HUES48 (cell line): ENCODE results near the gene CPB2.

ENCODE experiments used
- H3K27ac ChIP-seq: one replicate; pipeline ENCODE4 v1.7.0; 2013; ENCODE audit warnings: low read depth, low read length, inconsistent platforms
- H3K27me3 ChIP-seq: 2 replicates; pipeline ENCODE4 v1.6.1; 2013; ENCODE audit warnings: mild to moderate bottlenecking, low read length; ENCODE audit not compliant: control insufficient read depth, insufficient read depth
- H3K36me3 ChIP-seq: 2 replicates; pipeline ENCODE4 v1.6.1; 2013; ENCODE audit warnings: low read length; ENCODE audit not compliant: control insufficient read depth, insufficient read depth
- H3K4me1 ChIP-seq: 2 replicates; pipeline ENCODE4 v1.6.1; 2013; ENCODE audit warnings: mild to moderate bottlenecking, low read length; ENCODE audit not compliant: control insufficient read depth, insufficient read depth
- H3K4me3 ChIP-seq: 2 replicates; pipeline ENCODE4 v1.5.1; 2013; ENCODE audit warnings: mild to moderate bottlenecking, low read depth, low read length
- H3K9ac ChIP-seq: 2 replicates; pipeline ENCODE4 v1.6.1; 2013; ENCODE audit warnings: mild to moderate bottlenecking, low read depth, low read length, moderate library complexity
- H3K9me3 ChIP-seq: 2 replicates; pipeline ENCODE4 v1.6.1; 2013; ENCODE audit warnings: low read length; ENCODE audit not compliant: control insufficient read depth, insufficient read depth

CPB2 gene

DNA sequence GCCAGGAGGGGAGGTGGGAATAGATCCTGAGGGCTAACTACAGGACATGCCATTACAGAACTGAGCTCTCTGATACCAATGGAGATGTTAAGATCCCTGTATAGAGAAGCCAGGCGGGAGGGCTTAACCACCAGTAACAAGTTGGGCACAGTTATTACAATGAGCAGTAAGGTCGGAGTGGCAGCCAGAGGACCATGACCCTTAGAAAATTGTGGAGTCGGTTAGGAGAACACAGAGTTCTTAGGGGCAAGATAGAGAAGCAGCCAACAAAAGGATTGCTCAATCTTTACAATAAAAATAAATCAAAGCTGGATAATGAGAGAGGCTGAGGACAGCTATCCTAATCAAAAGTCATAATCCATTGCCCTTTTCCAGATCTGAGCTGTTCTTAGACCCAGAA lies 10.4 kb downstream of the CPB2 start:
- H3K27me3 ChIP-seq, result no peaks in the 10 kb centered on the region
- no peaks in the 10 kb centered on the region for H3K4me1 ChIP-seq
- no peak overlapping the region for H3K27ac ChIP-seq
- no peaks in the 10 kb centered on the region for H3K36me3 ChIP-seq
- no peak overlapping the region for H3K4me3 ChIP-seq
- no peak overlapping the region for H3K9ac ChIP-seq
- H3K9me3 ChIP-seq, result no peaks in the 10 kb centered on the region

DNA sequence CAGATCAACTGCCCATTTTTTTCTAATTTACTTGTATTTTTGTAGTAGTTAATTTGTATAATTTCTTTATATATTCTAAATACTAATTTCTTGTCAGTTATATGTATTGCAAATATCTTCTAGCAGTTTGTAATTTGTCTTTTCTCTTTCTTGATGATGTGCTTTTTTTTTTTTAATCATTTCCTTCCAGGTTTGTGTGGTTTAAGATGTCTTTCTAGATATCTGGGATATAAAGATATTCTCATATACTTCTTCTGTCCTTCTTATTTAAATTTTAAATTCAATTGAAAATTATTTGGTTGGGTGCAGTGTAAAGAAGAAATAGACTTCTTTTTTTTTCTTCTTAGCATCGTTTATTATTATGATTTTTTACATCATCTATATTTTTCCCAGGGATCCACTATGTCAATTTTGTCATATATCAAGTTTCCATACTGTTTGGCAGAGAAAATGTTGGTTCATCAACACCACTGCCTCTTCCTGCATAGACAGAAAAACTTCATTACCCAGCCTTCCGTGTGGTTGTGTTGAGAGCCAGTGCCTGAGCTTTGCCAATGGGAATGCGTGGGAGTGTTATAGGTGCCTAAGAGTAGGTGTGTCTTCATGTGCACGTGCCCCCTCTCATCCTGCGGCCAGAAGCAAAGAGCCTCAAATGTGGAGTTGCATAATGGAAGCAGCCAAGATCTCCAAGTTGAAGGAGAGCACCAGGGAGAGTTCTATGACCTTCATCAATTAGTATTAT lies 15.8 kb downstream of the CPB2 start:
- no peak overlapping the region for H3K9ac ChIP-seq
- H3K4me3 ChIP-seq, result no peak overlapping the region

DNA sequence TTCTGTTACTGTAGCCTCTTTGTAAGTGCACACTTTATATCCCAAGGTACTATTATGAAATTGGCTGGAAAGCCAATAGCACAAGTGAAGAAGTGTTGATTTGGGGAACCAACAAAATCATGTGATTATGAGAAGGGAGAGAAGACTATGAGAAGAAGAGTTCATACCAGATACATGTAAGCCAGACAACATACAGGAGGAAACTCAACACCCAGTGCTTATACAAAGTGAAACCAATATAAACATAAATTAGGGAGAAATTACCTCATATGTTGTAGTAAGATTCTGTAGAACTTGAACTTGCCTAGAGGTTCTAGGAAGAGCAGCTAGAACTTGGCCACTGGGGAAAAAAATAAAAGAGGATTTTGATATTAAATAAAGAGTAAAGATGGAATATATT lies 17.4 kb downstream of the CPB2 start:
- no peaks in the 10 kb centered on the region for H3K9me3 ChIP-seq
- no peak overlapping the region for H3K9ac ChIP-seq
- no peaks in the 10 kb centered on the region for H3K36me3 ChIP-seq
- H3K27me3 ChIP-seq, result no peaks in the 10 kb centered on the region
- H3K27ac ChIP-seq, result no peak overlapping the region
- H3K4me3 ChIP-seq, result no peak overlapping the region
- H3K4me1 ChIP-seq, result no peaks in the 10 kb centered on the region

More for the DNA sequence above, 15.8 kb downstream of the CPB2 start:
- Histone ChIP-seq H3K9me3 (no peaks in the 10 kb centered on the region), H3K36me3 (no peaks in the 10 kb centered on the region), H3K27ac (no peak overlapping the region), H3K4me1 (no peaks in the 10 kb centered on the region), H3K27me3 (no peaks in the 10 kb centered on the region)

DNA sequence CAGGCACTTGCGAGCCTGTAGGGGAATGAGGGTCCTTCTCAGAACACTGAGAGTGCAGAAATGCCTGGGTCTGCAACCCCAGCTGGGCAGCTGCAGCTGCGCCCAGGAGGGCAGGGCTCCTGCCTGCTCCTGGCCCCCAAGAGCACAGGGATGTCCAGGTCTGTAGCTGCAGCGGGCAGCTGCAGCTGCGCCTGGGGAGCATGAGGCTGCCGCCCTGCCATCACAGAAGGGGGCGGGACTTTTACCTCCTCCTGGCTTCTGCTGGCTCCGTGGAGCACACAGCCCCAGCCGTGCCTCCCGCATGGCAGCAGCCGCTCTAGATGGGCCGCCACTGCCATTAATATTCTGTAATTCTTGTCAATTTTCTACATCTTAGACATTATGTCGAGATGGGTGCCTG lies 17.8 kb downstream of the CPB2 start:
- no peaks in the 10 kb centered on the region for H3K36me3 ChIP-seq
- H3K4me1 ChIP-seq, result no peaks in the 10 kb centered on the region
- no peak overlapping the region for H3K27ac ChIP-seq
- no peak overlapping the region for H3K4me3 ChIP-seq
- H3K9ac ChIP-seq, result no peak overlapping the region
- no peaks in the 10 kb centered on the region for H3K9me3 ChIP-seq
- no peaks in the 10 kb centered on the region for H3K27me3 ChIP-seq

DNA sequence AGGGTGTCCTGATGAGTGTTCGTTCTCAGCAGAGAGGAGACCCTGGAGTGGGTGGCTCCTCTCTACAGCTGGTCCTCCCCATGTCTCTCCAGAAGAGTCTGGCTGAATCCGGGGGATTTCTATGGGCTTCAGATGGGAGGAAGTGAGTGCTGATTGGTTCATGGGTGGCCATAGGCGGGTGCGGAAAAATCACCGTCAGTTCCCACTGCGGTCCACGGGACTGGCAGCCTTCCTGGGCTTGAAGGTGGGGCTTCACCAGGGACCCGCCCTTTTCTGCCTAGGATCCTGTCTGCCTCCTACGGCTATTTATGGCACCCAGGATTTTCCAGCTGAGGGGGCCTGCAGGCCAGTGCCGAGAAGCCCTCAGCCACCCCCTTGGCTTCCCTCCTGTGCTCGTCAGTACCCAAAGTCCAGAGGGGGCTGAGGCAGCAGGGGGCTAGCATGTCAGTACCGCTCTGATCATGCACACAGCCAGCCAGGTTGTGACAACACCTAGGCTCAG lies 18.4 kb downstream of the CPB2 start:
- H3K27me3 ChIP-seq, result no peaks in the 10 kb centered on the region
- no peaks in the 10 kb centered on the region for H3K36me3 ChIP-seq
- no peaks in the 10 kb centered on the region for H3K4me1 ChIP-seq
- H3K27ac ChIP-seq, result no peak overlapping the region
- H3K9me3 ChIP-seq, result no peaks in the 10 kb centered on the region
- H3K4me3 ChIP-seq, result no peak overlapping the region
- H3K9ac ChIP-seq, result no peak overlapping the region

DNA sequence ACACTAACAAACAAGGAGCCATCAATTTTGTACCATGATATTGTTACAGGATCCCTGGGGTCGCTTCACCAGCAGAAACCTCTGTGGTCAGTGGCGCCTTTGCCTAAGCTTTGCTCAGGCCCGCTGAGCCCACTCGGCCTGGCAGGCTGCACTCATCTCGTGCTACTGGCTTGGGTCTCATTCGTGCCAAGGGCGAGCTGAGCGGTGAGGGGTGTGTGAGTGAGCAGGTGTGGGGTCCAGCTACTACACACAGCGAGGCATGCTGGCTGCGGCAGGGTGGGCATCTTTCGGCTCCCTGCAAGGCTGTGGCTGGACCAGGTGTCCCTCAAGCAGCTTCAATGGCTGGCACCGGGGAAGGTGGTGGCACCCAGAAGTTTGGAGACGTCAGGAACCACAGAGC lies 19.1 kb downstream of the CPB2 start:
- Histone ChIP-seq H3K9me3 (no peaks in the 10 kb centered on the region), H3K9ac (no peak overlapping the region), H3K36me3 (no peaks in the 10 kb centered on the region), H3K27ac (no peak overlapping the region), H3K4me1 (no peaks in the 10 kb centered on the region), H3K4me3 (no peak overlapping the region), H3K27me3 (no peaks in the 10 kb centered on the region)

DNA sequence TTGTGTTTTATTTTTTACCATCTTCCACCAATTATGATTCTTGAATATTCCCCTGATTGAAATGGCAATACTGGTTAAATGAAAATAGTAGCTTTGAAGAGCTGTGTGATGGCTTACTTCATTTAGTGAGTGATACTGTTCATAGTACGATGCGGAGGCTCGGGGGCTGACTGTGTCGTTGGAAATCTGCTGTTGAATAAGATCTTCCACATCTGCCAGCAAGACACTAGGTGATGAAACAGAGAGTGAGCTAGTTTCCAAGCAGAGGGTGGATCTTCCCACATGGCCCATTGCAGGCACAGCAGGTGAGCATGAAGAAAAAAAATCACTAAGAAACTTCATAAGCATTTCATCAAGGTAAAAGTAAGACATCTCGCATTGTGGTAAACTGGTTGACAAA lies 22.5 kb downstream of the CPB2 start:
- no peaks in the 10 kb centered on the region for H3K4me1 ChIP-seq
- no peaks in the 10 kb centered on the region for H3K27me3 ChIP-seq
- no peak overlapping the region for H3K27ac ChIP-seq
- no peak overlapping the region for H3K4me3 ChIP-seq
- H3K36me3 ChIP-seq, result no peaks in the 10 kb centered on the region
- no peaks in the 10 kb centered on the region for H3K9me3 ChIP-seq
- H3K9ac ChIP-seq, result no peak overlapping the region

DNA sequence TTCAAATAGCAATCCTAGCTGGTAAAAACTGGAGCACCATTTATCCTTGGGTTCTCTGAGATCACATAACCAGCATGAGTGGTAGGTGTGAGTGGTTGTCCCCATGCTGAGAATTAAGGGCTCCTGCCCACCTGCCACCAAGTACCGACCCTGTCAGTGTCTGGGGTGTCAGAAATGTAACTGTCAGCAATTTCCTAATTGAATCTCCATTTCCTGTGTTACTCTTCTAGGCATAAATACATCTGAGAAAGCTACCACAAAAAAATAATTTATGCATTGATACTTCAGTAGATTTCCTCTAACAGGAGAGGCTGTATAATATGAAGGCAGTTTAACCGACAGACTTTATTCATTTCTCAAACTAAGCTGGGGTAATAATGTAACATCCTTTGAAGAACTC lies 25.1 kb downstream of the CPB2 start:
- no peaks in the 10 kb centered on the region for H3K27me3 ChIP-seq
- H3K4me3 ChIP-seq, result no peak overlapping the region
- H3K27ac ChIP-seq, result no peak overlapping the region
- H3K9ac ChIP-seq, result no peak overlapping the region
- no peaks in the 10 kb centered on the region for H3K36me3 ChIP-seq
- H3K4me1 ChIP-seq, result no peaks in the 10 kb centered on the region
- no peaks in the 10 kb centered on the region for H3K9me3 ChIP-seq

DNA sequence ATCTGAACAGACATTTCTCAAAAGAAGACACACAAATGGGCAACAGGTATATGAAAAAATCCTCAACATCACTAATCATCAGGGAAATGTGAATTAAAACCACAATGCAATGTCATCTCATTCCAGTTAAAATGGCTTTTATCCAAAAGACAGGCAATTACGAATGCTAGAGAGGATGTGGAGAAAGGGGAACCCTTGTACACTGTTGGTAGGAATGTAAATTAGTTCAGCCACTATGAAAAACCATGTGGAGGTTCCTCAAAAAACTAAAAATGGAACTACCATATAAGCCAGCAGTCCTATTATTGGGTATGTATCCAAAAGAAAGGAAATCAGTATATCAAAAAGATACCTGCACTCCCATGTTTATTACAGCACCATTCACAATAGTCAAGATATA lies 27.6 kb downstream of the CPB2 start:
- H3K4me3 ChIP-seq, result no peak overlapping the region

DNA sequence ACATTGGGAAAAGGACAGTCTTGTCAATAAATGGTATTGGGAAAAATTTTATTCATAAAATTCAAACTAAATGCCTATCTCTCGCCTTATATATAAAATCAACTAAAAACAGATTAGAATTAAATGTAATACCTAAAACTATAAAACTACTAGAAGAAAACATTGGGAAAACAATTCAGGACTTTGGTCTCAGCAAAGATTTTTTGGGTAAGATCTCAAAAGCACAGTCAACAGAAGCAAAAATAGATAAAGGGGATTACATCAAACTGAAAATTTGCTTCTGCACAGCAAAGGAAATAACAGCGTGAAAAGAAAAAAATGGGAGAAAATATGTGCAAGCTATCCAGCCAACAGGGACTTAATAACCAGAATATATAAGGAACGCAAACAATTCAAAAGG lies 28.0 kb downstream of the CPB2 start:
- Histone ChIP-seq H3K36me3 (no peaks in the 10 kb centered on the region), H3K27me3 (no peaks in the 10 kb centered on the region), H3K9me3 (no peaks in the 10 kb centered on the region), H3K9ac (no peak overlapping the region), H3K4me3 (no peak overlapping the region), H3K27ac (no peak overlapping the region), H3K4me1 (no peaks in the 10 kb centered on the region)

More for the DNA sequence above, 27.6 kb downstream of the CPB2 start:
- H3K9me3 ChIP-seq, result no peaks in the 10 kb centered on the region
- H3K4me1 ChIP-seq, result no peaks in the 10 kb centered on the region
- no peaks in the 10 kb centered on the region for H3K27me3 ChIP-seq
- no peaks in the 10 kb centered on the region for H3K36me3 ChIP-seq
- no peak overlapping the region for H3K9ac ChIP-seq
- no peak overlapping the region for H3K27ac ChIP-seq

DNA sequence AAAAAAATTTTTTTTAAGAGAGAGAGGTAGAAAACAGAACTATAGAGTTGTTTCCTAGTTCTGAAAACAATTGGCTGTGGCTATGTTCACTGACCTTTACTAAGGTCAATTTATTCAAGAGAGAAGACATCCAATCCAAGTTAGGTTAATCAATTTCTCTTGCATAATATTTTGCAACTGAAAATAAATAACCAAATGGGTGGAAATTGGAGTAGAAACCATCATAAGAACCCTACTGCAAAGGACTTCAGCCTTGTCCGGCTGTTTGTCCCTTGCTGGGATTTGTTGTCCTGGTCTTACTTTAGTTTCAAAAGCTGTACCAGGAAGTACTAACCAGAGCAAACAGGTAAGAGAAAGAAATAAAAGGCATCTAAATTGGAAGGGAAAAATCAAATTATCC lies 29.0 kb downstream of the CPB2 start:
- H3K27ac ChIP-seq, result no peak overlapping the region
- H3K9me3 ChIP-seq, result no peaks in the 10 kb centered on the region
- H3K27me3 ChIP-seq, result no peaks in the 10 kb centered on the region
- H3K9ac ChIP-seq, result no peak overlapping the region
- H3K4me3 ChIP-seq, result no peak overlapping the region
- H3K36me3 ChIP-seq, result no peaks in the 10 kb centered on the region
- no peaks in the 10 kb centered on the region for H3K4me1 ChIP-seq
